ENCODE results near the gene RTL5. TPM values are rescaled to one million over a fixed set of nuclear protein-coding genes. Genes with fewer than 3 reads are reported as not detected.

RTL5 gene
- total and polyA plus RNA-seq, 4 donors, result 0.32 to 1.9 (median 0.96) TPM

DNA sequence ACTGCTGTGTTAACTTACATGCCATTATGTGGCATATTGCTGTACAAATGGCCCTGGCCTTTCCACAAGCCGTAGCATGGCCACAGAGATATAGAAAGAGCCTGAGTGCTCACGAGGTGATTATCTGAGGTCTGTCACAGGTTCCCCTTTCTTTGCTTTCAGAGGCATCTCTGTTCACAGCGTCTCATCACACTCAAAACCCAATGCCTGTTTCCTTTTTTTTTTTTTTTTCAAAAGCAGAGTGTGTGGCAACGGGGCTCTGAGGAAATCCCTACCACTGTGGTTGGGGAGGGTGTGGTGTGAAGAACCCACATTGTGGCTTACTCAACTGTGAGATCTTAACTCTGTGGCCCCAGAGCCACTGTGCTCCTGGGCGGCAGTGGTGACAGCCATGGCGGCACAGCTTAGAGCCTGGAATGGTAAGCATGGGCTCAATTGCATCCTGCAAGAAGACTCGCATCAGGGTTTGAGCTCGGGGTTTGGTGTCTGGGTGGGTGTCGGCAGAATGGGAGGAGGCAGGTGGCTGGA lies 30.8 kb downstream of the RTL5 start:
- Histone ChIP-seq H3K27ac (ENCODE audit: low read depth in 1 of 2, low read length in 2 of 2) (peak overlapping the region in 1 of 2 donors; percentile 7), H3K36me3 (ENCODE audit: control insufficient read depth in 4 of 4, insufficient read depth in 3 of 4, low read depth in 1 of 4, low read length in 3 of 4) (no peaks in the 10 kb centered on the region), H3K27me3 (ENCODE audit: control insufficient read depth in 4 of 4, insufficient read depth in 4 of 4, low read length in 3 of 4) (peaks cover 0 to 2% (median 0%) of the 10 kb centered on the region in 4 donors), H3K9ac (ENCODE audit: low read depth in 1 of 2, low read length in 2 of 2) (no peak overlapping the region), H3K9me3 (ENCODE audit: control insufficient read depth in 4 of 4, low read length in 3 of 4) (no peaks in the 10 kb centered on the region), H3K4me1 (ENCODE audit: control insufficient read depth in 4 of 4, insufficient read depth in 4 of 4, low read length in 3 of 4) (peaks cover 0 to 14% (median 7%) of the 10 kb centered on the region in 4 donors), H3K4me3 (ENCODE audit: low read depth in 1 of 3, low read length in 3 of 3) (no peak overlapping the region)
- DNase-seq (ENCODE audit: low spot score), result no peak
- 78% methylated on average over 9 of the region's 9 CpGs for WGBS
- TF ChIP-seq TAF1 (conservative IDR thresholded peaks at IDR 0.05) (no peak), RXRA (IDR thresholded peaks at IDR 0.05) (no peak), SP1 (IDR thresholded peaks at IDR 0.05) (no peak), HNF4A (conservative IDR thresholded peaks at IDR 0.05) (no peak), RAD21 (IDR thresholded peaks at IDR 0.05) (no peak), GABPA (IDR thresholded peaks at IDR 0.05 in 1 of 2, conservative IDR thresholded peaks at IDR 0.05 in 1 of 2) (no peak), JUND (IDR thresholded peaks at IDR 0.05) (no peak), EGR1 (IDR thresholded peaks at IDR 0.05; ENCODE audit: low read depth in 2 of 2) (no peak), YY1 (IDR thresholded peaks at IDR 0.05) (no peak)
- TF ChIP-seq, protein P1, sequence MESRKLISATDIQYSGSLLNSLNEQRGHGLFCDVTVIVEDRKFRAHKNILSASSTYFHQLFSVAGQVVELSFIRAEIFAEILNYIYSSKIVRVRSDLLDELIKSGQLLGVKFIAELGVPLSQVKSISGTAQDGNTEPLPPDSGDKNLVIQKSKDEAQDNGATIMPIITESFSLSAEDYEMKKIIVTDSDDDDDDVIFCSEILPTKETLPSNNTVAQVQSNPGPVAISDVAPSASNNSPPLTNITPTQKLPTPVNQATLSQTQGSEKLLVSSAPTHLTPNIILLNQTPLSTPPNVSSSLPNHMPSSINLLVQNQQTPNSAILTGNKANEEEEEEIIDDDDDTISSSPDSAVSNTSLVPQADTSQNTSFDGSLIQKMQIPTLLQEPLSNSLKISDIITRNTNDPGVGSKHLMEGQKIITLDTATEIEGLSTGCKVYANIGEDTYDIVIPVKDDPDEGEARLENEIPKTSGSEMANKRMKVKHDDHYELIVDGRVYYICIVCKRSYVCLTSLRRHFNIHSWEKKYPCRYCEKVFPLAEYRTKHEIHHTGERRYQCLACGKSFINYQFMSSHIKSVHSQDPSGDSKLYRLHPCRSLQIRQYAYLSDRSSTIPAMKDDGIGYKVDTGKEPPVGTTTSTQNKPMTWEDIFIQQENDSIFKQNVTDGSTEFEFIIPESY (IDR thresholded peaks at IDR 0.05), result no peak
- TF ChIP-seq, protein P2, sequence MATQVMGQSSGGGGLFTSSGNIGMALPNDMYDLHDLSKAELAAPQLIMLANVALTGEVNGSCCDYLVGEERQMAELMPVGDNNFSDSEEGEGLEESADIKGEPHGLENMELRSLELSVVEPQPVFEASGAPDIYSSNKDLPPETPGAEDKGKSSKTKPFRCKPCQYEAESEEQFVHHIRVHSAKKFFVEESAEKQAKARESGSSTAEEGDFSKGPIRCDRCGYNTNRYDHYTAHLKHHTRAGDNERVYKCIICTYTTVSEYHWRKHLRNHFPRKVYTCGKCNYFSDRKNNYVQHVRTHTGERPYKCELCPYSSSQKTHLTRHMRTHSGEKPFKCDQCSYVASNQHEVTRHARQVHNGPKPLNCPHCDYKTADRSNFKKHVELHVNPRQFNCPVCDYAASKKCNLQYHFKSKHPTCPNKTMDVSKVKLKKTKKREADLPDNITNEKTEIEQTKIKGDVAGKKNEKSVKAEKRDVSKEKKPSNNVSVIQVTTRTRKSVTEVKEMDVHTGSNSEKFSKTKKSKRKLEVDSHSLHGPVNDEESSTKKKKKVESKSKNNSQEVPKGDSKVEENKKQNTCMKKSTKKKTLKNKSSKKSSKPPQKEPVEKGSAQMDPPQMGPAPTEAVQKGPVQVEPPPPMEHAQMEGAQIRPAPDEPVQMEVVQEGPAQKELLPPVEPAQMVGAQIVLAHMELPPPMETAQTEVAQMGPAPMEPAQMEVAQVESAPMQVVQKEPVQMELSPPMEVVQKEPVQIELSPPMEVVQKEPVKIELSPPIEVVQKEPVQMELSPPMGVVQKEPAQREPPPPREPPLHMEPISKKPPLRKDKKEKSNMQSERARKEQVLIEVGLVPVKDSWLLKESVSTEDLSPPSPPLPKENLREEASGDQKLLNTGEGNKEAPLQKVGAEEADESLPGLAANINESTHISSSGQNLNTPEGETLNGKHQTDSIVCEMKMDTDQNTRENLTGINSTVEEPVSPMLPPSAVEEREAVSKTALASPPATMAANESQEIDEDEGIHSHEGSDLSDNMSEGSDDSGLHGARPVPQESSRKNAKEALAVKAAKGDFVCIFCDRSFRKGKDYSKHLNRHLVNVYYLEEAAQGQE (IDR thresholded peaks at IDR 0.05), result no peak
- TF ChIP-seq, protein P3, sequence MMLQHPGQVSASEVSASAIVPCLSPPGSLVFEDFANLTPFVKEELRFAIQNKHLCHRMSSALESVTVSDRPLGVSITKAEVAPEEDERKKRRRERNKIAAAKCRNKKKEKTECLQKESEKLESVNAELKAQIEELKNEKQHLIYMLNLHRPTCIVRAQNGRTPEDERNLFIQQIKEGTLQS (IDR thresholded peaks at IDR 0.05), result no peak
- TF ChIP-seq, protein P4, sequence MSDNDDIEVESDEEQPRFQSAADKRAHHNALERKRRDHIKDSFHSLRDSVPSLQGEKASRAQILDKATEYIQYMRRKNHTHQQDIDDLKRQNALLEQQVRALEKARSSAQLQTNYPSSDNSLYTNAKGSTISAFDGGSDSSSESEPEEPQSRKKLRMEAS (IDR thresholded peaks at IDR 0.05), result no peak

DNA sequence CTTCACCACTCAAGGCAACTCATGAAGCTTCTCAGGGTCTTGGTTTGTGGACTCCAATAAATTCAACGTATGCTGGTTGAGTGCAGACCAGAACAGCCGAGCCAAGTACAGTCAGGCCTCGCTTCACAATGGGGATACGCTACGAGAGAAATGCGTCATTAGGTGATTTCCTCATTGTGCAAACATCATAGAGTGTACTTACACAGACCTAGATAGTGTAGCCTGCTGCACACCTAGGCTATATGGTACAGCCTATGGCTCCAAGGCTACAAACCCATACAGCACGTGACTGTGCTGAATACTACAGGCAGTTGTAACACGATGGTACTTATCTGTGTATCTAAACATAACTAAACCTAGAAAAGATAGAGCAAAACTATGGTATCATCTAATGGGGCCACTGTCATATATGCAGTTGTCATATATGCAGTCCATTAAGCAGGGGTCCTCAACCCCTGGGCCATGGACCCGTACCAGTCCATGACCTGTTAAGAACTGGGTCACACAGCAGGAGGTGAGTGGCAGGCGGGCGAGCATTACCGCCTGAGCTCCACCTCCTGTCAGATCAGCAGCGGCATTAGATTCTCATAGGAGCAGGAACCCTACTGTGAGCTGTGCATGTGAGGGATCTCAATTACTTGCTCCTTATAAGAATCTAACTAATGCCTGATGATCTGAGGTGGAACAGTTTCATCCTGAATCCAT lies 31.5 kb downstream of the RTL5 start:
- H3K9me3 ChIP-seq (ENCODE audit: control insufficient read depth in 4 of 4, low read length in 3 of 4), result no peaks in the 10 kb centered on the region
- no peaks in the 10 kb centered on the region for H3K36me3 ChIP-seq (ENCODE audit: control insufficient read depth in 4 of 4, insufficient read depth in 3 of 4, low read depth in 1 of 4, low read length in 3 of 4)
- peaks cover 0 to 15% (median 7%) of the 10 kb centered on the region in 4 donors for H3K4me1 ChIP-seq (ENCODE audit: control insufficient read depth in 4 of 4, insufficient read depth in 4 of 4, low read length in 3 of 4)
- no peak for DNase-seq (ENCODE audit: low spot score)
- H3K27me3 ChIP-seq (ENCODE audit: control insufficient read depth in 4 of 4, insufficient read depth in 4 of 4, low read length in 3 of 4), result peaks cover 0 to 2% (median 0%) of the 10 kb centered on the region in 4 donors
- H3K27ac ChIP-seq (ENCODE audit: low read depth in 1 of 2, low read length in 2 of 2), result peak overlapping the region in 1 of 2 donors; percentile 42
- H3K9ac ChIP-seq (ENCODE audit: low read depth in 1 of 2, low read length in 2 of 2), result no peak overlapping the region
- 89% methylated on average over 13 of the region's 13 CpGs for WGBS
- H3K4me3 ChIP-seq (ENCODE audit: low read depth in 1 of 3, low read length in 3 of 3), result no peak overlapping the region
- TF ChIP-seq EGR1 (IDR thresholded peaks at IDR 0.05; ENCODE audit: low read depth in 2 of 2) (no peak), NR2F2 (IDR thresholded peaks at IDR 0.05) (no peak), GABPA (IDR thresholded peaks at IDR 0.05 in 1 of 2, conservative IDR thresholded peaks at IDR 0.05 in 1 of 2) (no peak)
